ENCODE results near the gene OR5L1. TPM values are rescaled to one million over a fixed set of nuclear protein-coding genes. Genes with fewer than 3 reads are reported as not detected.

The OR5L1 gene
- total RNA-seq, 1 experiment from 2014 or later = not detected

DNA sequence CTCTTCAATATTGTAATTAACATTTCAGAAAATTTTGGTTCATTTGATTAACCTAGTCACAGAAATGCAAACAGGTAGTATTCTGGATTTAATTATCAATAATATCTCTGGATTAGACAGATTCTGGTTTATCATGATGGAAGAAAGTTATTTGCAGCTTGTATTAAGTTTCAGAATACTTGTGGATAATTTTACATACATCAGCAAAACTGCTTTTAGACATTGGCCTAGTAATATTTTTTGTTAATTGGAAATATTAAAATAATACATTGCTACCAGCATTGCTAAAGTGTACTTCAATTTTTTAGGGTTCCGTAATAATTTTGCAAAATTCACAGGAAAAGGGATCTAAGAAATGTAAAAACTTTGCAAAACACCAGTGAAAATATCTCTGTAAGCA, 19.6 kb upstream of the OR5L1 start:
- Histone ChIP-seq H3K79me1 (ENCODE audit: insufficient read depth, low read depth, low read length, poor library complexity, severe bottlenecking) (no peaks in the 10 kb centered on the region), H2BK15ac (ENCODE audit: low read depth, low read length) (no peak overlapping the region), H3K23ac (ENCODE audit: insufficient read length, low read depth, low read length) (no peak overlapping the region), H2BK20ac (ENCODE audit: low read depth, low read length, poor library complexity, severe bottlenecking) (no peak overlapping the region), H4K20me1 (ENCODE audit: control insufficient read depth, insufficient read depth, insufficient read length) (no peaks in the 10 kb centered on the region), H3K14ac (ENCODE audit: insufficient read depth, low read length) (no peak overlapping the region), H3K4ac (ENCODE audit: low read depth, low read length) (no peak overlapping the region), H3K18ac (ENCODE audit: insufficient read length, low read depth, low read length) (no peak overlapping the region), H3K9me3 (ENCODE audit: control insufficient read depth, low read depth, low read length) (peaks cover 81% of the 10 kb centered on the region), H4K5ac (ENCODE audit: insufficient read length, low read depth, low read length) (no peak overlapping the region), H3K4me2 (ENCODE audit: insufficient read depth, insufficient read length, low read length) (no peak overlapping the region), H4K91ac (ENCODE audit: insufficient read length, low read depth, low read length) (no peak overlapping the region), H3K27me3 (ENCODE audit: insufficient read depth, low read length) (no peaks in the 10 kb centered on the region), H4K8ac (replicated peaks; ENCODE audit: insufficient read length, low read depth, low read length) (no peak overlapping the region), H2AK5ac (ENCODE audit: insufficient read length, low read length) (no peak overlapping the region), H3K23me2 (ENCODE audit: insufficient read length, low read depth, low read length, poor library complexity, severe bottlenecking) (no peaks in the 10 kb centered on the region), H2AFZ (ENCODE audit: low read length) (no peak overlapping the region), H2BK120ac (ENCODE audit: low read depth, low read length, poor library complexity, severe bottlenecking) (no peak overlapping the region), H3K27ac (ENCODE audit: insufficient read length, low read depth, low read length) (no peak overlapping the region), H3K4me1 (ENCODE audit: insufficient read depth, low read length) (no peaks in the 10 kb centered on the region), H3T11ph (ENCODE audit: low read length) (no peak overlapping the region), H3K56ac (ENCODE audit: insufficient read length, low read depth, low read length) (no peak overlapping the region), H2BK5ac (ENCODE audit: insufficient read length, low read length) (no peak overlapping the region), H3K79me2 (ENCODE audit: insufficient read depth, low read length) (no peaks in the 10 kb centered on the region), H3K9ac (ENCODE audit: extremely low read depth, insufficient read length, low read length) (no peak overlapping the region), H2BK12ac (ENCODE audit: insufficient read length, low read depth, low read length) (no peak overlapping the region)
- Mint-ChIP-seq H3K27ac (no peak overlapping the region), H3K9me3 (peaks cover 72 to 77% of the 10 kb centered on the region in 2 experiments), H3K36me3 (ENCODE audit: insufficient read depth in 1 of 3, low read depth in 3 of 3) (peaks cover 0 to 18% (median 4%) of the 10 kb centered on the region in 3 experiments; a peak in 5 of 7 replicates), H3K27me3 (ENCODE audit: low read depth) (peaks cover 1% of the 10 kb centered on the region; the same call in 1 of the 2 replicates), H3K4me3 (no peak overlapping the region), H3K4me1 (no peaks in the 10 kb centered on the region)
- WGBS (ENCODE audit: extremely low coverage, insufficient read length, low lambda C conversion rate) = no CpG with 5 or more reads among the region's 1 CpG
- TF ChIP-seq, protein P1, sequence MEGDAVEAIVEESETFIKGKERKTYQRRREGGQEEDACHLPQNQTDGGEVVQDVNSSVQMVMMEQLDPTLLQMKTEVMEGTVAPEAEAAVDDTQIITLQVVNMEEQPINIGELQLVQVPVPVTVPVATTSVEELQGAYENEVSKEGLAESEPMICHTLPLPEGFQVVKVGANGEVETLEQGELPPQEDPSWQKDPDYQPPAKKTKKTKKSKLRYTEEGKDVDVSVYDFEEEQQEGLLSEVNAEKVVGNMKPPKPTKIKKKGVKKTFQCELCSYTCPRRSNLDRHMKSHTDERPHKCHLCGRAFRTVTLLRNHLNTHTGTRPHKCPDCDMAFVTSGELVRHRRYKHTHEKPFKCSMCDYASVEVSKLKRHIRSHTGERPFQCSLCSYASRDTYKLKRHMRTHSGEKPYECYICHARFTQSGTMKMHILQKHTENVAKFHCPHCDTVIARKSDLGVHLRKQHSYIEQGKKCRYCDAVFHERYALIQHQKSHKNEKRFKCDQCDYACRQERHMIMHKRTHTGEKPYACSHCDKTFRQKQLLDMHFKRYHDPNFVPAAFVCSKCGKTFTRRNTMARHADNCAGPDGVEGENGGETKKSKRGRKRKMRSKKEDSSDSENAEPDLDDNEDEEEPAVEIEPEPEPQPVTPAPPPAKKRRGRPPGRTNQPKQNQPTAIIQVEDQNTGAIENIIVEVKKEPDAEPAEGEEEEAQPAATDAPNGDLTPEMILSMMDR (conservative IDR thresholded peaks at IDR 0.05) = no peak
- no peak for DNase-seq

Measured in H9 (cell line).